NCI-H82 treated with DMSO at 0.1 percent for 48 hours (cell line): ENCODE results near the gene REV3L.
"Not testable (repeated sequence)": the region's sequence is repeated elsewhere in the genome, so short reads cannot be mapped to it uniquely, and the experiment has no call there.

Experiments used
- DNase-seq: peaks from one replicate; lab custom pipeline; 2025; ENCODE audit not compliant: unreplicated experiment; lab: John Stamatoyannopoulos, UW

REV3L gene

DNA sequence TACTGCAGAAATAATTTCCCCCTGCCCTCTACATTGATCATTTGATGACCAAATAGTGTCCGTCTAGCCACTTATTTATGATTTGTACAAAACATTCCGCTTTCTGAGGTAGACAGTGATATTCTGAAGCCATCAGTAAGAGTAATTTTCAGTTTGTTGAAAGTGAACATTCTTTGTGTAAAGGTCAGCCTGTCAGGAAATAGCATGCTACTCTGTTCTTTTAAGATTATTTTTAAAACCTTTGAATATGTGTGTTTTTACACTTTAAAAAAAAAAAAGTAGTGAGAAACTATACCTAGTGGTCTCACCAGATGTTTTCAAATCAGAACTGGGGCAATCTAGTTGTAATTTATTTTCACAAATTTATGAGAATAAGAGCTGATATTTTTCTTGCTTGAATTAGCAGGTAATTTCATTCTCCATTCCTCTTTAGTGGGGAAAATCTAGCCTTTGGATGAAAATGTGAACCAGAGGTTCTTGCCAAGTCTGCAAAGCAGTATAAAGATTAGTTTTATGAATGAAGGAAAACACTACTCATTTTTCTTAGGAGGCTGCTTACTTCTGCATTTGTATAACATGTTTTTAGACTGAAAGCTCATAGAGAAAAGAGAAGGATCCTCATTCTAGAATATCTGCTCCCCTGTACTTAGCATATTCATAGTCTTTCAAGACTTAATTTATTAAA is 12.1 kb upstream of the REV3L start:
- no peak for DNase-seq

DNA sequence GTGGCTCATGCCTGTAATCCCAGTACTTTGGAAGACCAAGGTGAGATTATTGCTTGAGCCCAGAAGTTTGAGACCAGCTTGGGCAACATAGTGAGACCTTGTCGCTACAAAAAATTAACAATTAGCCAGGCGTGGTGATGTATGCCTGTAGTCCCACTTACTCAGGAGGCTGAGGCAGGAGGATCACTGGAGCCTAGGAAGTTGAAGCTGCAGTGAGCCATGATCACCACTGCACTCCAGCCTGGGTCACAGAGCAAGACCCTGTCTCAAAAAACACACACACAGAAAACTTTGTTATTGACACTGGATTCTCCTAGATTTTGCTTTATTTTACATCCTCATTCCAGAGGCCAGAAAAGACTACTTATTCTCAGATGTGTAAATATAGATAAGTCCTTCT is 9.5 kb upstream of the REV3L start:
- DNase-seq, result no peak

DNA sequence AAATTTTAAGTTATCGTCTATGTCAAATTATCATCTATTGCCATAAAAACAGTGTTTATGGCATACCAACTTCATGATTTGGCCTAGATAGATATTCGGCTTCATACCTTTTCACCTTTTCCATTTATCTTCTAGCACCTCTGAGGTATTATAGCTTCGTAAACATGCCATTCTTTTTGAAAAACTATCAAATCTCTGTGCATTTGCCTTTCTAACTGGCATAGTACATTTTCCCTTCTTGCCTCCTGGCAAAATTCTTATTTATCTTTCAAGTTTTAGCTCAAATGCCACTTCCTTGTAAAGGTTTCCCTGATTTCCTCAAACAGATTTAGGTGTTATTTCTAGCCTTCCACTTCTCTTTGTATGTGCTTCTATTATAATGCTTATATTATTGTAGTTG is 7.0 kb upstream of the REV3L start:
- no peak for DNase-seq

GRCh38 chr6:111487661-111488060 is 4.6 kb upstream of the REV3L start:
- DNase-seq, result no peak

- DNase-seq, result no peak
These were observed 3.9 kb upstream of the REV3L start for GRCh38 chr6:111486921-111487320.

DNA sequence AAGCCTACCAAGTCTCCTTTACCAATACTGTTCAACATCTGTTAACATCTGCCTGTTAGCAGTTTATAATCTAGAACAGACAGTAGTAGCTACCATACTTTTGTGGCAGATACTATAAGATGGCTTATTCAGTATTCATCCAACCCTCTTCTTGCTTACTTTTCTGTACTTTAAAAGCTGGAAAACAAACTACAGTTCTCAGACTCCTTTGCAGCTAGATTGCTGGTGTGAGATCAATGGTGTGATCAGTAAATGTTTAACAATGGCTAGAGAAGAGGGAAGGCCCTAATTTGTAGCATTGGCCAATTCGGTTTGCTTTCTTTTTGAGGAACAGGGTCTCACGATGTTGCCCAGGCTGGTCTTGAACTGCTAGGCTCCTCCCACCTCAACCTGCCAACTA is 3.5 kb upstream of the REV3L start:
- DNase-seq, result no peak

- DNase-seq, result no peak
These were observed 2.3 kb upstream of the REV3L start for GRCh38 chr6:111485342-111485741.

DNA sequence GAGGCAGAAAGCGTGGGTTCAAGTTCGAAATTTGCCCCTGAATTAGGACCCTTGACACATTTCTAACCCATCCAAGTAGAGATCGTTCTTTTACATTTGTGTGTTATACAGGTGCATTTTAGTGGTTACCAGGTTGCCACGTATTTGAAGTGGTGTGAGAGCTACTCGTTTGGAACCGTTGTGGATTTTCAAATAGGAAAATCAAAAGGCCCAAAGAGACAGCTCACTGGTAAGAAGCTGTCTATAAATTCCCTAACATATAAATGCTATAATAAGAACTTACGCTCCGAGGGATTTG is 1.6 kb upstream of the REV3L start:
- DNase-seq, result peak; percentile 25

DNA sequence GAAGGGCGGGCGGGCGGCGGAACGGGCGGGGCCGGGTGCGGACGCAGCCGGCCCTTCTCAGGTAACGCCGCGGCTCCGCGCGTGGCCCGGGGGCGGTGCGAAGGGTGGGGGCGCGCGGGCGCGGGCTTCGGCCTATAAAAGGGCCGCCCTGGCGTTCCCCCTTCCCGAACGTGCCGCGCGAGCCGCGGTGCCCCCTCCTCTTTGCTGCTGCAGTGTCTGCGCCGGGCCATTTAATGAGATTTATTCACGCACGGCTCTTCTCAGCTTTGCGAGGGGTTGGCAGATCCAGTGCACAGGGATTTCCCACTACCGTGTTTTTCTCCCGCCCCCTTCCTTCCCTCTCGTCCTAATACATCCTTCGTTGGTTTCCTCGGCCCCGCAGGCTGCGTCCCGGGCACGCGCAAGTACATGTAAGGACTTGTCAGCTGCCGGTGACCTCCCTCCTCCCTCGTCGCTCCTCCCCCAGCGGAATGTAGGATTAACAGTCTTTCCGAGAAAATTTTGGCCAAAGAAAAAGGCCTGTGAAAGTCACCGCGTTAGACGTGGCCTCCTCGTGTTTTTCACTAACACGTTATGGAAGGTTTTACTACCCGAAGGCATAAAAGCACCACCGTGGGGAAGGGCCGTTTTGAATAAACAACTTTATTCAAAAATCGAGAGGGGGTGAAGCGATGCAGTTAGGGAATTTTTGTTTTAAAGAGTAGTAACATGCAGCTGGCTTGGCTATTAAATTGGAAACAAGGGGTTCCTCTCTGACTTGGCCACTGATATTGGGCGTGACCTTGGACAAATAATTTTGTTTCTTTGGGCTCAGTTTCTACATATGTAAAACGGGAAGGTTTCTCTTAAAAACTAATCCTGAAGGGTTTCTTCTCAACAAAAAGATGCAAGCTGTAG is 966 bp upstream of the REV3L start:
- peak; percentile 87 for DNase-seq

- DNase-seq, result peak; percentile 55
These were observed 645 bp downstream of the REV3L start for GRCh38 chr6:111482188-111482958.

DNA sequence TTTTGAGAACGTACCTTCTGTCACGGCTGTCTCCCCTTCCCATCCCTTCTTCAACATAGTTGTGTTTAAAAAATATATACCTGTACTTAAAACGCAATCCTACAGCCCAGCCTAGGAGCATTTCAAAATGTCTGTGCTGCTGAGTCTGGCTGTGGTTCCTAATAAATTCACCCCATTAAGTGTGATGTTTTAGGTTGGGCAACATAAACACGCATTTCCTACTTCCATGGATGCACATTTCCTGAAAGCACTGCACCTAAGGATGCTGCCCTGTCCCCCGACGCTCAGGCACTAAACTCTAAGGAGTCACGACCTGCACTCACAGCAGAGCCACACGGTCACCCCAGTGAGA is 1.2 kb downstream of the REV3L start:
- DNase-seq, result no peak

DNA sequence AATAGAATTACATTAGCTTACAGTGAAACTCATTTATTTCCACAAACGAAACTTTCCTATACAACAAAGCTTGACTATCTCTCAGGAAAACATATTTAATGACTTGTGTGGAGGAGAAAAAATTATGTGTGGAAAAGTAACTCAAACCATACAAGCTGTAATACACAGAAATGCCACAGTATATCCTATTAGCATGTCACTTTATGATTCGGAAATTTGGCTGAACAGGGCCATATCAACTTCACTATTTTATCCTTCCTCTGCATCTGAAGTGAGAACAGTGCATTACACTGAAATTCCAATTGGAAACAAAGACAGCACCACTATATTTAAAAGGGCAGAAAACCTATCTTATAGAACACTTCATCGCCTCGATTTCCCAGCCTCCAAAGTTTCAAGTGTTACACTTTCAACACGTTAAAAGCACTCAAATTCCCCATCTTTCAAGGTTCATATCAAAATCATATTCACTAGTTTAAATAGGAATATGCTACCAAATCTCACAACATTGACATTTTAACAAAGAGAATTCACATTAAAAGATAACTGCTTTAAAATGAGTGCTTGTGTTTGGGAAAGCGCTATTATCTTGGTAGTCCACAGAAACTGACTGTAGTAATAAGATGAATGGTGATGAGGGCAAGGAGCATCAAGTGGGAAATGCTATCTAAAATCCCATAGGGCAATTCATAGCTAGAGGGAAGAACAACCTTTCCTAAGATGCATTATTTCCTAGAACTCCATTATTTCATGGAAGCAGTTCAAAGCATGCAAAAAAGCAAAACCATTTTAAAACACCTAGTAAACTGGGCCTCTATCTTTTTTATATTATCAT is 1.8 kb downstream of the REV3L start:
- DNase-seq, result peak; percentile 41

DNA sequence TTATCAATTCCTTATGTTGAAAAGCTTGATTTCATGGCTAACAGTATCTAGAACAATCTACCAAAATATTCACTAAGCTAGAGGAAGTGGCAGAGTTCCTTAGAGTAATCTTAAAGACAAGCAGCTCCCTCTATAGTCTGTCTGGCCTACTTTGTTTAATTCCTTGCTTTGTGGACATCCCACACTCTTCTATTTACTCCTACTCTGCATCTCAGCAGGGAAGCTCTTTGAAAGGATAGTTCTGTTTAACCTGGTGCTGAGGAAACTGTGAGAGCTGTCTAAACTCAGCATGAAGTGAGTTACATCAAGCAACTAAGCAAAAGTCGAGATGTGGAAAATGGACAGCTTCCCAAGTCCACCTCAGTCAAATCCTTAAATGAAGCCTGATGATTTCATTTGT is 4.3 kb downstream of the REV3L start:
- DNase-seq, result peak; percentile 60

DNA sequence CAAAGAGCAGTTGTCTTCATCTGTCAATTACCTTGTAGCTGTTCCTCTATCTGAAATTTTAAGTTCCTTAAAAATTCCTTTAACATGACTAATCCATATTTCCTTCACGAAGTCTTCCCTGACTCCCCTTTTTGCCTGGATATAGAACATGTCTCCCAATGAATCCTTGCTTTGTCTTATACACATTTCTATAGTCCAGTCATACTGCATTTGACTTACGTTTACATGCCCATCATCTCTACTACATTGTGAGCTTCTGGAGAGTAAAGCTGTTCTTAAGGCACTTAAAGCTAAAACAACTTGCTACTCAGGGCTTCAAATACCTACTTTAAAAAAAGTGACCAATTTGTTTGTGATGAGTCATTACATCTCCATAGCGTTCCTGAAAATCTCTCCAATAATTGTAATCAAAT is 4.9 kb downstream of the REV3L start:
- peak; percentile 62 for DNase-seq

DNA sequence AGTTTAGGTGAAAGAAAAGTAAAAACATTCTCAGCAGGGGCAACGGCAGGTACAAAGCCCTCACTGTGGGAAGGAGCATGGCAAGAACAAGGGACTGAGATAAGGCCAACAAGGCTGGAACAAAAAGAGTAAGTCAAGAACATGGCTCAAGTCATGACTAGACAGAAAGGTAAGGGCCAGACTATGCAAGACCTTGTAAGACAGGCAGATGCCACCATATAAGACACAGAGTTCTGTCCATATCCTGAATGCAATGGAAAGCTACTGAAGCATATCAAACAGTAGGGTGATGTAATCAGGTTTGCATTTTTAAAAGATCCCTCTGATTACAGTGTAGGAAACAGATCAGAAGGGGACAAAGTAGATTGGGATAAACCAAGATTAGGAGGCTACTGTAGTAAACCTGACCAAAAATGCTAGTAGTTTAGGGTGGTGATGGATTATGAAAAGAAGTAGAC is 5.5 kb downstream of the REV3L start:
- peak; percentile 62 for DNase-seq

DNA sequence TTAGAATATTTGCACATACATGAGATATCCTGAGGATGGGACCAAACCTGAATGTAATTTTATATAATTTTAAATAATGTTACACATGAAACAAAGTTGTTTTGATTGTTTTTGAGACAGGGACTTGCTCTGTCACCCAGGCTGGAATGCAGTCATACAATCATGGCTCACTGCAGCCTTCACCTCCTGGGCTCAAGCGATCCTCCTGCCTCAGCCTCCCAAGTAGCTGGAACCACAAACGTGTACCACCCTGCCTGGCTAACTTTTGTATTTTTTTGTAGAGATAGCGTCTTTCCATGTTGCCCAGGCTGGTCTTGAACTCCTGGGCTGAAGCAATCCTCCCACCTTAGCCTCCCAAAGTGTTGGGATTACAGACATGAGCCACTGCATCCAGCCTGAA is 7.0 kb downstream of the REV3L start:
- not testable (repeated sequence) for DNase-seq

- DNase-seq, result no peak
These were observed 8.2 kb downstream of the REV3L start for GRCh38 chr6:111474771-111475170.

- DNase-seq, result no peak
These were observed 8.9 kb downstream of the REV3L start for GRCh38 chr6:111474106-111474505.

DNA sequence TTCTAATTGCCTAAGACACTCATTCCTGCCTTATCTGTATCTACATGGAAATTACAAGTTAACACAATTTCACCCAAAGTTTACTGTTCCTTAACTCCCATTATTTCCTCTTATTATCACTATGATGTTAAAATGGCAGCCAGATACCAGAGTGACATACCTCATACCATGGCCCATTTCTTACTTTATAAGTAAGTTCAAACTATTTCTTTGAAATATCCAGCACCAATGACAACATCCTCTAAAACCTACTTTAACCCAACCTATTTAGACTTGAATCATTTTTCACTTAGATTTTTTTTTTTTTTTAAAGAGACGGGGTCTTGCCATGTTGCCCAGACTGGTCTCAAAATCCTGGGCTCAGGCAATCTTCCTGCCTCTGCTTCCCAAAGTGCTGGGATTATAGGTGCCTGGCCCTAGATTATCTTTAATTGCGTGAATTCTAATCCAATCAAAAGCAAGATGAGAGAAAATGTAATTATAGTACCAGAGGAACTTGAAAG is 10.0 kb downstream of the REV3L start:
- DNase-seq, result peak; percentile 70

DNA sequence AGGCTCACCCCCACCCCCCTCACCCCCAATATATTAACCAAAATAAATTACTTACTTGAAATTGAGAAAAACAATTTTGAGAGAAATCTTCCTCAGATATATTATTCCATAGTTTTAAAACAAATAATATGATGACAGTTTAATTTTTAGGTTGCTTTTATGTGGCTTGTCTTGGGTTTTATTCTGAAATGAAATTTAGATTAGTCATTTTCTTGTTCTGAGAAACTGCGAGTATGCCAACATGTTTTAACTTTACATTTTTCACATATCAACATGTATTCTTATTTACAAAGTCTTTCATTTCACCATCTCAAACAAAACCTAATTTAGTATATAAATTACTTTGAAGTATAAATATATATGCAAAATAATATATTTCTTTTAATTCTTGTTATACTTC is 11.1 kb downstream of the REV3L start:
- no peak for DNase-seq

- DNase-seq, result no peak
These were observed 11.5 kb downstream of the REV3L start for GRCh38 chr6:111471533-111471932.
